HepG2 (cell line): Measurements from ENCODE around the gene GRK6. TPM values are rescaled to one million over a fixed set of nuclear protein-coding genes. Genes with fewer than 3 reads are reported as not detected.
A peak's percentile ranks its signal among the peaks of the same experiment; 100 is the strongest.

Source experiments
- ATF4 ChIP-seq, 2 experiments: fragments of 450-650 bp in 1 of 2; sonication (generic) in 1 of 2; formaldehyde crosslinking; IDR thresholded peaks; 2 replicates each; pipeline versions ENCODE4 v1.5.0 to v1.8.0; 2020 to 2022; ENCODE audit warnings: mild to moderate bottlenecking in 1 of 2, missing genetic modification reagents in 1 of 2
- ATF7-NPFF ChIP-seq: sonication (generic); formaldehyde crosslinking; IDR thresholded peaks from 2 replicates; pipeline ENCODE4 v1.8.1; 2023; ENCODE audit warnings: mild to moderate bottlenecking, low read depth, missing genetic modification reagents, moderate library complexity
- HOXD1 ChIP-seq: sonication (generic); formaldehyde crosslinking; IDR thresholded peaks from 2 replicates; pipeline ENCODE4 v1.5.0; 2020; ENCODE audit warnings: missing genetic modification reagents
- MED8 ChIP-seq: sonication (generic); formaldehyde crosslinking; IDR thresholded peaks from 2 replicates; pipeline ENCODE4 v1.8.1; 2023; ENCODE audit warnings: mild to moderate bottlenecking, missing genetic modification reagents; ENCODE audit not compliant: insufficient replicate concordance
- MXI1 ChIP-seq: IDR thresholded peaks from 3 replicates; pipeline ENCODE4 v1.6.1; 2012; ENCODE audit warnings: low read depth, low read length, inconsistent platforms, borderline replicate concordance
- NRL ChIP-seq: sonication (generic); formaldehyde crosslinking; IDR thresholded peaks from 2 replicates; pipeline ENCODE4 v1.5.0; 2020; ENCODE audit warnings: missing genetic modification reagents, mild to moderate bottlenecking, moderate library complexity, borderline replicate concordance
- POLR2G ChIP-seq: fragments of 200-400 bp; formaldehyde crosslinking; IDR thresholded peaks from 2 replicates; pipeline ENCODE4 v1.6.1; 2018; ENCODE audit warnings: mild to moderate bottlenecking, low read depth, low read length, moderate library complexity
- PREB ChIP-seq: sonication (generic); formaldehyde crosslinking; IDR thresholded peaks from 2 replicates; pipeline ENCODE4 v1.4.0; 2020; ENCODE audit warnings: missing genetic modification reagents
- RAD51 ChIP-seq: fragments of 450-650 bp; IDR thresholded peaks from 2 replicates; pipeline ENCODE4 v1.6.1; 2016; ENCODE audit warnings: borderline replicate concordance
- REST ChIP-seq, 2 experiments: IDR thresholded peaks; 2 replicates each; pipeline ENCODE4 v1.6.1; 2011 to 2012; ENCODE audit warnings: low read length in 2 of 2, borderline replicate concordance in 1 of 2, low read depth in 1 of 2, mild to moderate bottlenecking in 1 of 2, moderate library complexity in 1 of 2
- RORA ChIP-seq: sonication (generic); formaldehyde crosslinking; IDR thresholded peaks from 2 replicates; pipeline ENCODE4 v1.5.0; 2020; ENCODE audit warnings: mild to moderate bottlenecking, missing genetic modification reagents, moderate library complexity
- U2AF1 ChIP-seq: fragments of 200-400 bp; formaldehyde crosslinking; optimal IDR thresholded peaks from 2 replicates; pipeline ENCODE3; 2017; ENCODE audit warnings: mild to moderate bottlenecking, low read depth, low read length
- U2AF2 ChIP-seq: fragments of 200-400 bp; formaldehyde crosslinking; IDR thresholded peaks from 2 replicates; pipeline ENCODE4 v1.6.1; 2017; ENCODE audit warnings: low read depth, mild to moderate bottlenecking, low read length
- ZBTB44 ChIP-seq: sonication (generic); formaldehyde crosslinking; IDR thresholded peaks from 2 replicates; pipeline ENCODE4 v1.4.0; 2020; ENCODE audit warnings: missing genetic modification reagents
- ZNF12 ChIP-seq: sonication (generic); formaldehyde crosslinking; IDR thresholded peaks from 2 replicates; pipeline ENCODE4 v1.5.0; 2020; ENCODE audit warnings: missing genetic modification reagents
- ZNF235 ChIP-seq: sonication (generic); formaldehyde crosslinking; IDR thresholded peaks from 2 replicates; pipeline ENCODE4 v1.8.1; 2023; ENCODE audit warnings: mild to moderate bottlenecking, missing genetic modification reagents, borderline replicate concordance
- ZNF362 ChIP-seq: sonication (generic); formaldehyde crosslinking; IDR thresholded peaks from 2 replicates; pipeline ENCODE4 v1.4.0; 2020; ENCODE audit warnings: missing genetic modification reagents, mild to moderate bottlenecking, borderline replicate concordance
- ZNF589 ChIP-seq: sonication (generic); formaldehyde crosslinking; conservative IDR thresholded peaks from 2 replicates; pipeline ENCODE4 v1.8.0; 2022; ENCODE audit warnings: mild to moderate bottlenecking, moderate library complexity, missing genetic modification reagents
- ZNF737 ChIP-seq: sonication (generic); formaldehyde crosslinking; IDR thresholded peaks from 2 replicates; pipeline ENCODE4 v1.5.0; 2020; ENCODE audit warnings: missing genetic modification reagents, mild to moderate bottlenecking, borderline replicate concordance
- polyA plus RNA-seq, 8 experiments: library from polyadenylated mRNA; depleted of rRNA in 3 of 8; stranded (reverse) in 7 of 8; unstranded in 1 of 8; fragments of >200 nt; fragmentation: Illumina TruSeq in 4 of 8; extraction: Trizol in 4 of 8; gene quantifications; 2 replicates each; pipeline versions ENCODE4 v1.2.1 to v1.2.3, GENCODE V29; 2011 to 2016; ENCODE audit warnings: low read depth in 4 of 8, missing spikeins in 1 of 8, mixed read lengths in 1 of 8; ENCODE audit not compliant: insufficient read depth in 1 of 8
- total RNA-seq, 5 experiments: library from RNA; depleted of rRNA; stranded (reverse); fragments of >200 nt; fragmentation: Illumina TruSeq; extraction: Trizol; gene quantifications; 2 replicates each; pipeline ENCODE4 v1.2.3, GENCODE V29; 2016; ENCODE audit warnings: low read depth in 1 of 5

GRK6 gene
- total and polyA plus RNA-seq, 2 of the 13 experiments (the other 11 are each of a cell fraction or from before 2014, with no cell fraction given), result 13.2 to 19.9 TPM

GRCh38 chr5:177455661-177456590 is 29.4 kb downstream of the GRK6 start (continued):
- TF ChIP-seq REST (IDR thresholded peaks at IDR 0.05; ENCODE audit: borderline replicate concordance in 1 of 2, low read depth in 1 of 2, low read length in 2 of 2) (no peak), ZNF589 (CRISPR knock-in tag) (no peak; the same call in 1 of the 2 replicates), U2AF2 (no peak), ZNF362 (no peak), ZBTB44 (no peak), PREB (no peak), ATF7-NPFF (no peak; the same call in 1 of the 2 replicates), HOXD1 (CRISPR knock-in tag) (no peak), RORA (CRISPR knock-in tag) (no peak), ZNF235 (CRISPR knock-in tag) (no peak), ZNF737 (no peak), MED8 (CRISPR knock-in tag) (peak; percentile 32), POLR2G (peak; percentile 9), RAD51 (no peak), NRL (CRISPR knock-in tag) (no peak; the same call in 1 of the 2 replicates), ATF4 (CRISPR knock-in tag; IDR thresholded peaks at IDR 0.05) (no peak; a peak in 1 of 4 replicates), ZNF12 (CRISPR knock-in tag) (no peak), U2AF1 (no peak), MXI1 (0 out of 3 replicates have a peak, but pooled peaks have one; percentile 30)
